IPS DF 6.9 (cell line): ENCODE results near the gene KRTAP9-7.
"Not testable (repeated sequence)": the region's sequence is repeated elsewhere in the genome, so short reads cannot be mapped to it uniquely, and the experiment has no call there.

Source experiments
- DNase-seq: peaks from one replicate; pipeline ENCODE4 v3.0.0-alpha.2; 2013; ENCODE audit warnings: low read depth, low spot score
- H3K27ac ChIP-seq: one replicate; pipeline ENCODE4 v1.5.1; 2013; ENCODE audit warnings: low read length, control low read depth
- H3K27me3 ChIP-seq: 2 replicates; pipeline ENCODE4 v1.6.1; 2013; ENCODE audit warnings: mild to moderate bottlenecking, low read length; ENCODE audit not compliant: control insufficient read depth, insufficient read depth
- H3K36me3 ChIP-seq: 2 replicates; pipeline ENCODE4 v1.6.1; 2013; ENCODE audit warnings: low read length; ENCODE audit not compliant: control insufficient read depth, insufficient read depth
- H3K4me1 ChIP-seq: 2 replicates; pipeline ENCODE4 v1.6.1; 2013; ENCODE audit warnings: low read length; ENCODE audit not compliant: control insufficient read depth, insufficient read depth
- H3K4me3 ChIP-seq: 2 replicates; pipeline ENCODE4 v1.5.1; 2013; ENCODE audit warnings: mild to moderate bottlenecking, low read length
- H3K9me3 ChIP-seq: 2 replicates; pipeline ENCODE4 v1.6.1; 2013; ENCODE audit warnings: low read length, inconsistent platforms; ENCODE audit not compliant: control insufficient read depth, insufficient read depth
- WGBS: extraction: QIAGEN DNeasy Blood & Tissue Kit; methylation state at CpG from one replicate; pipeline ENCODE4 v1.1.7; 2013; ENCODE audit warnings: mixed read lengths, missing lambda C conversion rate; ENCODE audit not compliant: insufficient read length, insufficient coverage; 5-methylcytosine and 5-hydroxymethylcytosine counted together

The KRTAP9-7 gene

GRCh38 chr17:41275648-41276190 is at the start of gene KRTAP9-7:
Gene KRTAP9-7 (plus strand): TSS chr17:41275698. CDS start chr17:41275698, 0 bp downstream.
- H3K27me3 ChIP-seq, H3K36me3 ChIP-seq, H3K4me1 ChIP-seq, H3K27ac ChIP-seq, H3K9me3 ChIP-seq, H3K4me3 ChIP-seq, DNase-seq: not testable (repeated sequence)
- WGBS = no CpG with 5 or more reads among the region's 3 CpGs

- H3K36me3 ChIP-seq = no peaks in the 10 kb centered on the region
Measured at GRCh38 chr17:41226051-41226450, 49.4 kb upstream of the KRTAP9-7 start.

GRCh38 chr17:41226598-41227095 is 48.9 kb upstream of the KRTAP9-7 start, which contains the start of gene KRTAP9-2:
Gene KRTAP9-2 (plus strand): TSS chr17:41226648. CDS start chr17:41226655, 7 bp downstream.
- H3K4me3 ChIP-seq, DNase-seq, H3K27me3 ChIP-seq, H3K27ac ChIP-seq, H3K36me3 ChIP-seq, H3K9me3 ChIP-seq, H3K4me1 ChIP-seq: not testable (repeated sequence)
- WGBS = no CpG with 5 or more reads among the region's 4 CpGs

More at GRCh38 chr17:41226051-41226450, 49.4 kb upstream of the KRTAP9-7 start:
- Histone ChIP-seq H3K27ac (no peak overlapping the region), H3K4me1 (no peaks in the 10 kb centered on the region), H3K27me3 (no peaks in the 10 kb centered on the region), H3K4me3 (no peak overlapping the region), H3K9me3 (no peaks in the 10 kb centered on the region)
- DNase-seq = no peak
- WGBS = no CpG with 5 or more reads among the region's 6 CpGs

GRCh38 chr17:41230094-41230493 is 45.4 kb upstream of the KRTAP9-7 start:
- Histone ChIP-seq H3K36me3 (no peaks in the 10 kb centered on the region), H3K9me3 (no peaks in the 10 kb centered on the region), H3K27ac (no peak overlapping the region), H3K27me3 (no peaks in the 10 kb centered on the region), H3K4me3 (no peak overlapping the region), H3K4me1 (peaks cover 2% of the 10 kb centered on the region; the same call in 1 of the 2 replicates)
- DNase-seq = no peak

GRCh38 chr17:41231731-41232130 is 43.8 kb upstream of the KRTAP9-7 start:
- Histone ChIP-seq H3K27ac (no peak overlapping the region), H3K36me3 (no peaks in the 10 kb centered on the region), H3K4me3 (no peak overlapping the region), H3K4me1 (peaks cover 2% of the 10 kb centered on the region; the same call in 1 of the 2 replicates), H3K9me3 (no peaks in the 10 kb centered on the region), H3K27me3 (no peaks in the 10 kb centered on the region)
- DNase-seq = no peak
- no CpG with 5 or more reads among the region's 6 CpGs for WGBS

GRCh38 chr17:41232399-41233105 is 42.9 kb upstream of the KRTAP9-7 start, which contains the start of gene KRTAP9-3:
Gene KRTAP9-3 (plus strand): TSS chr17:41232449. CDS start chr17:41232502, 53 bp downstream.
- not testable (repeated sequence) for H3K4me3 ChIP-seq, H3K27ac ChIP-seq, H3K36me3 ChIP-seq, H3K4me1 ChIP-seq, DNase-seq, H3K9me3 ChIP-seq, H3K27me3 ChIP-seq
- no CpG with 5 or more reads among the region's 1 CpG for whole genome bisulfite sequencing

GRCh38 chr17:41237116-41237515 is 38.4 kb upstream of the KRTAP9-7 start:
- not testable (repeated sequence) for H3K27ac ChIP-seq, H3K27me3 ChIP-seq, H3K9me3 ChIP-seq, H3K4me3 ChIP-seq, H3K36me3 ChIP-seq, DNase-seq, H3K4me1 ChIP-seq
- no CpG with 5 or more reads among the region's 4 CpGs for WGBS

- no CpG with 5 or more reads among the region's 3 CpGs for WGBS
- H3K27ac ChIP-seq, H3K36me3 ChIP-seq, DNase-seq, H3K4me3 ChIP-seq, H3K4me1 ChIP-seq, H3K27me3 ChIP-seq, H3K9me3 ChIP-seq: not testable (repeated sequence)
Measured at GRCh38 chr17:41237949-41238437, 37.5 kb upstream of the KRTAP9-7 start, which contains the start of gene KRTAP9-8. Gene KRTAP9-8 (plus strand): TSS chr17:41237999. CDS start chr17:41238052, 53 bp downstream.

GRCh38 chr17:41246995-41247787 is 28.3 kb upstream of the KRTAP9-7 start:
- not testable (repeated sequence) for H3K9me3 ChIP-seq, H3K4me1 ChIP-seq, DNase-seq, H3K4me3 ChIP-seq, H3K36me3 ChIP-seq, H3K27ac ChIP-seq, H3K27me3 ChIP-seq
- WGBS = no CpG with 5 or more reads among the region's 2 CpGs

GRCh38 chr17:41249637-41250240 is 25.8 kb upstream of the KRTAP9-7 start, which contains the start of gene KRTAP9-4:
Gene KRTAP9-4 (plus strand): TSS chr17:41249687. CDS start chr17:41249721, 34 bp downstream.
- no CpG with 5 or more reads among the region's 2 CpGs for WGBS
- not testable (repeated sequence) for H3K4me3 ChIP-seq, H3K27me3 ChIP-seq, H3K27ac ChIP-seq, DNase-seq, H3K36me3 ChIP-seq, H3K4me1 ChIP-seq, H3K9me3 ChIP-seq
